Measurements from ENCODE around the gene SERPINA7. TPM values are rescaled to one million over a fixed set of nuclear protein-coding genes. Genes with fewer than 3 reads are reported as not detected.

Gene SERPINA7
- total and polyA plus RNA-seq, 10 of the 15 experiments (the other 5 are each of a cell fraction or from before 2014, with no cell fraction given), result not detected

- no peak for TF ChIP-seq HCFC1 (IDR thresholded peaks at IDR 0.05; ENCODE audit: low read length)
- no peak for TF ChIP-seq RAD21 (IDR thresholded peaks at IDR 0.05; ENCODE audit: insufficient read depth, low read depth, low read length)
- no peak for TF ChIP-seq PKNOX1 (IDR thresholded peaks at IDR 0.05)
Measured at GRCh38 chrX:106023947-106024346, 14.6 kb downstream of the SERPINA7 start (continued).

- ATAC-seq, result no peak
- SMC1A ChIA-PET (ENCODE audit: uncharacterized antibody, unreplicated experiment), result no interaction called here
- RAD21 ChIA-PET (ENCODE audit: unreplicated experiment), result no interaction called here
- TF ChIP-seq SIX5 (IDR thresholded peaks at IDR 0.05; ENCODE audit: low read depth, low read length, severe bottlenecking), result no peak
- TF ChIP-seq BACH1 (IDR thresholded peaks at IDR 0.05; ENCODE audit: borderline replicate concordance), result no peak
- no peak for TF ChIP-seq PML (IDR thresholded peaks at IDR 0.05; ENCODE audit: low read length)
- TF ChIP-seq PBX3 (IDR thresholded peaks at IDR 0.05; ENCODE audit: insufficient replicate concordance, low read depth, low read length), result no peak
- no peak for TF ChIP-seq BRCA1 (IDR thresholded peaks at IDR 0.05; ENCODE audit: low read depth, low read length)
- no peak for TF ChIP-seq MTA3 (IDR thresholded peaks at IDR 0.05; ENCODE audit: borderline replicate concordance, low read length)
- no peak for TF ChIP-seq NBN (IDR thresholded peaks at IDR 0.05)
- TF ChIP-seq ELK1 (IDR thresholded peaks at IDR 0.05; ENCODE audit: low read depth, low read length), result no peak
- TF ChIP-seq POLR2AphosphoS5 (IDR thresholded peaks at IDR 0.05; ENCODE audit: low read length), result no peak
- no peak for TF ChIP-seq BHLHE40 (IDR thresholded peaks at IDR 0.05; ENCODE audit: borderline replicate concordance in 1 of 2, low read depth in 2 of 2, low read length in 1 of 2)
- TF ChIP-seq NR2C2 (IDR thresholded peaks at IDR 0.05; ENCODE audit: borderline replicate concordance, control insufficient read depth, insufficient read length, low read depth), result no peak
- TF ChIP-seq USF1 (IDR thresholded peaks at IDR 0.05; ENCODE audit: borderline replicate concordance, extremely low read length, insufficient read depth, low read depth, low read length), result no peak
- TF ChIP-seq MYB (IDR thresholded peaks at IDR 0.05; ENCODE audit: borderline replicate concordance, low read depth, low read length), result no peak
- no peak for TF ChIP-seq STAT3 (IDR thresholded peaks at IDR 0.05; ENCODE audit: low read depth, low read length)
- TF ChIP-seq RAD51 (IDR thresholded peaks at IDR 0.05), result no peak
- no peak for TF ChIP-seq IKZF1 (conservative IDR thresholded peaks at IDR 0.05)
- TF ChIP-seq HDAC6 (IDR thresholded peaks at IDR 0.05; ENCODE audit: unreplicated experiment), result no peak
- no peak for TF ChIP-seq CBX5 (IDR thresholded peaks at IDR 0.05; ENCODE audit: low read depth)
- TF ChIP-seq CHD2 (IDR thresholded peaks at IDR 0.05; ENCODE audit: borderline replicate concordance, low read depth, low read length), result no peak
Measured at GRCh38 chrX:106022238-106022637, 16.3 kb downstream of the SERPINA7 start.

More at GRCh38 chrX:106022238-106022637, 16.3 kb downstream of the SERPINA7 start:
- H3K4me3 ChIP-seq, result no peak overlapping the region
- POLR2A ChIA-PET, result no interaction called here
- H3K79me2 ChIP-seq (ENCODE audit: control insufficient read depth, insufficient read depth, low read length), result no peaks in the 10 kb centered on the region
- H3K27me3 ChIP-seq (replicated peaks in 1 of 2; ENCODE audit: control insufficient read depth in 2 of 2, insufficient read depth in 2 of 2, low read length in 1 of 2), result no peaks in the 10 kb centered on the region
- intact Hi-C loops (cut with micrococcal nuclease; ENCODE audit: unreplicated experiment) (no loop called here), in situ Hi-C loops (cut with MboI) (no loop called here)
- H3K4me2 ChIP-seq (ENCODE audit: control insufficient read depth, insufficient read depth), result no peak overlapping the region
- BruUV-seq (replicated peaks), result no TSS peak
- no peaks in the 10 kb centered on the region for H4K20me1 ChIP-seq (ENCODE audit: control insufficient read depth, insufficient read depth)
- H3K27ac ChIP-seq (ENCODE audit: control insufficient read depth, insufficient read depth), result no peak overlapping the region
- H3K4me1 ChIP-seq (ENCODE audit: control insufficient read depth, insufficient read depth, low read length), result no peaks in the 10 kb centered on the region
- DNase-seq (ENCODE audit: low read depth, low spot score) (no peak), FAIRE-seq (no peak)
- H3K36me3 ChIP-seq (ENCODE audit: control insufficient read depth in 2 of 2, insufficient read depth in 2 of 2, low read length in 1 of 2), result no peaks in the 10 kb centered on the region
- H2AFZ ChIP-seq (ENCODE audit: control insufficient read depth, low read depth, low read length), result no peak overlapping the region
- no peak overlapping the region for H3K9ac ChIP-seq (ENCODE audit: control insufficient read depth, insufficient read depth, low read length)
- no peaks in the 10 kb centered on the region for H3K9me3 ChIP-seq (replicated peaks; ENCODE audit: control insufficient read depth, insufficient read depth, low read length)
- 18% methylated on average over 2 of the region's 2 CpGs for WGBS (ENCODE audit: insufficient coverage, insufficient replicate concordance, low lambda C conversion rate, missing lambda C conversion rate)
- CTCF ChIA-PET, result no interaction called here
